Gastrocnemius medialis (tissue), 4 donors: ENCODE results near the gene SMIM38.

Source experiments
- CTCF ChIP-seq, 5 experiments: fragments of 450-650 bp in 3 of 5; fragments of 200-600 bp in 2 of 5; sonication (generic) in 2 of 5; IDR thresholded peaks in 4 of 5; conservative IDR thresholded peaks in 1 of 5; 1 replicate in 4 of 5; 2 replicates in 1 of 5; pipeline ENCODE4 v1.5.1; 2016 to 2019; ENCODE audit warnings: antibody characterized with exemption in 5 of 5, mild to moderate bottlenecking in 3 of 5, moderate library complexity in 3 of 5
- POLR2A ChIP-seq, 2 donors: fragments of 450-650 bp; IDR thresholded peaks; one replicate each; pipeline ENCODE4 v1.6.1; 2017; ENCODE audit warnings: antibody characterized with exemption in 2 of 2, mild to moderate bottlenecking in 2 of 2, moderate library complexity in 2 of 2

- no peak for TF ChIP-seq CTCF (IDR thresholded peaks at IDR 0.05 in 4 of 5, conservative IDR thresholded peaks at IDR 0.05 in 1 of 5)
- TF ChIP-seq POLR2A (IDR thresholded peaks at IDR 0.05): no peak
Observed at GRCh38 chr11:69203901-69204245, 48.1 kb downstream of the SMIM38 start.
